GM19452 (cell line): Measurements from ENCODE around the gene PRKAG2.
"Not testable (repeated sequence)": the region's sequence is repeated elsewhere in the genome, so short reads cannot be mapped to it uniquely, and the experiment has no call there.

Experiments
- ATAC-seq: cut with Tn5 transposase; IDR thresholded peaks from one replicate; pipeline ENCODE4 v1.9.1; 2021; ENCODE audit not compliant: unreplicated experiment

Gene PRKAG2

GRCh38 chr7:151600331-151600730, 276.6 kb downstream of the PRKAG2 start:
- no peak for ATAC-seq

- ATAC-seq: no peak
Measured at GRCh38 chr7:151599401-151600227, 277.3 kb downstream of the PRKAG2 start.

- no peak for ATAC-seq
Measured at GRCh38 chr7:151597541-151598444, 279.1 kb downstream of the PRKAG2 start.

- no peak for ATAC-seq
Measured at GRCh38 chr7:151595702-151596350, 281.1 kb downstream of the PRKAG2 start.

GRCh38 chr7:151592868-151593486, 283.9 kb downstream of the PRKAG2 start:
- no peak for ATAC-seq

DNA sequence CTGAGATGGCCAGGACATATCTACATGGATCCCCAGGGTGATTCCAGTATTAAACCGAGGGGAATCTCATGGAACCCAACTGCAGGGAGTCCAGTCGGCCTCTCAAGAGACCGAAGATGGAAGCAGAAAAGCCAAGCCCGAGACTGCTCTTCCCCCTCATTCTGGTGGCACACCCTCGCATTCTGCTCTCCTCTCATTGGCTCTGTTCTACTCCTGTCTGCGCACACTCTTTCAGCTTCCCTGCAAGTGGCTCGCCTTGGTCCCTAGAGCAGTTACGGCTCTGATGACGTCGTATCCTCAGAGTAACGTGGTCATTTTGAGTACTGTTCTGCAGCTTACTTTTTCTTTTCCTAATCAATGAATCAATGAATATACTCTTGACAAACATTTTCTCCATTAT, 284.6 kb downstream of the PRKAG2 start:
- no peak for ATAC-seq

DNA sequence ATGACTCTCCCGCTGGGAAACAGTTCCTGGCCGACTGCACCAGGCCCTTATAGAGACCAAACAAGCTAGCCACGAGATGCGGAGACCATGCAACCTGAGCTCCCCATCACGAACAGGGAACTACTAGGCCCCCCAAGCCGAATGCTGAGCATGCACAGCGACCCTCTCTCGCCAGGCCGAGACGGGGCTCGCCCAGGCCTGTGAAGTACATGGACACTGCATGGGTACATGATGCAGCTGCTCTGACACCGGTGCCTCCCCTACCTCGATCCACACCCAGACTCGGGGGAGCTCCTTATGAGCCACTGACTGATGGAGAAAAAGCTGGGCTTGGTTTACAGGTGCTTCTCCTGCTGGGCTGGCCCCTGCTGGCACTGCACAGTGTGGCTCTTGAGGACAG, 285.0 kb downstream of the PRKAG2 start:
- ATAC-seq: no peak

GRCh38 chr7:151590850-151591771, 285.8 kb downstream of the PRKAG2 start:
- ATAC-seq: no peak

GRCh38 chr7:151590071-151590849, 286.7 kb downstream of the PRKAG2 start:
- no peak for ATAC-seq

DNA sequence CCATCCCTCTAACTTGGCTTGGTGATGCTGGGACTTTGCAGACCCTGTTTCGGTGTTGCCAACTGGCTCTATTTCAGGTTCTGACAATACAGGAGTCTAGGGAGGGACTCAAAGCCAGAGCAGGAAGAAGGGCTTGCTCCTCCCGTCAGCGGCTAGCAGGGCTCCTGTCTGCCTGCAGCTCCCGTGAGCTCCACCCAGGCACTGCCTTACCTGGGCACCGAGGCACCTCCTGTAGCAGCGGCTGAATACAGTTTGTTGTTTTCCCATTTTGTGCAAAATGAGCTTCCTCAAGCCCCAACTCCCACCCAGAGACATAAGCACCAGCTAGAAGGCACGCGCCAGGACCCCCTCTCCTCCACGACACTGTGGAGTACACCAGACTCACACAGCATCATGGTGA, 287.9 kb downstream of the PRKAG2 start:
- no peak for ATAC-seq

- ATAC-seq: no peak
Measured at GRCh38 chr7:151586531-151587260, 290.2 kb downstream of the PRKAG2 start.

- ATAC-seq: no peak
Measured at GRCh38 chr7:151585744-151586393, 291.0 kb downstream of the PRKAG2 start.

DNA sequence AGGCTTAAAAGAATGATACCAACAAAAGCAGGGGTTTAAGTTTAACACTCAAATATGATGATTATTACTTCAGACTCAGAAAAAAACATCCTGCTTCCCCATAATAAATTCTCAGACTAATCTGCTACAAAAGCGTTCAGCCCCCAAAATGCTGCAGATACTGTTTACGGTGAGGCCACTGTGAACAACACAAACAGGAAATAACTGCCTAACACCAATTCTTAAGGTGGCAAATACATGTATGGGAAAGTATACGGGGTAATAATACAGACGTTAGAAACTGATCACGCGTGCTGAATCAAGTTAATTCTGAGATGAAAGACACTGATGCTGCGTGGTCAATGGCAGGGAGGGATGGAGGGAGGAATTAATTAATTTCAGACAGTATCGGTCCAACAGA, 295.2 kb downstream of the PRKAG2 start:
- ATAC-seq: no peak

DNA sequence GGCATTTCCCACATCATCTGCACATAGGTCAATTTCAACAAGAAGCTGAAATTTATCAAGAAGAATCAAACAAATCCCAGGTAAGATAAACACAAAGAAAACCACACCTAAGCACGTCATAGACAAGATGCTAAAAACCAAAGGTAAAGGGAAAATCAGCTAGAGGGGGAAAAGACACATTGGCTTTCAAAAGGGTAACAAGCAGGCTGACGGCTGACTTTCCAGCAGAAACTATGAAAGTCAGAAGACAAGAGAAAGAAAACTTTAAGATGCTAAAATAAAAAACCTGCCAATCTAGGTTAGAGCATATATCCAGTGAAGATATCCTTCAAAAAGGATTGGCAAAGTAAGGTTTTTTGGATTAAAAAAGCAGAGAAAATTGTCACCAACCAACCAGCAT, 297.3 kb downstream of the PRKAG2 start:
- no peak for ATAC-seq

DNA sequence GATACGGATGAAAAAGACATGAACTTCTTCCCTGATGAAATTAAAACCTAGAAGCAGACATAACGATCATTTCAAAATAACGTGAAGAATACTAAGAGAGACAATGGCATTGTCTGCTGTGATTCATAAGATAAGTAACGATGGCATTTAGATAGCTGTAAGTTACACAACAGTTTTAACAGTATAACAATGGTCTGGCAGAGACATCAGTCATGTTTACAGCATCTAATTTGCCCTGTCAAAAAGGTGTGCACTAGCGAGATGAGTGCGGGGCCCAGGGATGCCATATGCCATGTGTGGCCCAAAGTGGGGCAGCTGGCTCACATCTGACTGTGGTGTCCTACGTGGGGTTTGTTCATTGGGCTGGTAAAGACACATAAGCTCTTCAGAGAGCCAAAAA, 301.5 kb downstream of the PRKAG2 start:
- ATAC-seq: no peak

GRCh38 chr7:151573046-151573445, 303.9 kb downstream of the PRKAG2 start:
- ATAC-seq: not testable (repeated sequence)

DNA sequence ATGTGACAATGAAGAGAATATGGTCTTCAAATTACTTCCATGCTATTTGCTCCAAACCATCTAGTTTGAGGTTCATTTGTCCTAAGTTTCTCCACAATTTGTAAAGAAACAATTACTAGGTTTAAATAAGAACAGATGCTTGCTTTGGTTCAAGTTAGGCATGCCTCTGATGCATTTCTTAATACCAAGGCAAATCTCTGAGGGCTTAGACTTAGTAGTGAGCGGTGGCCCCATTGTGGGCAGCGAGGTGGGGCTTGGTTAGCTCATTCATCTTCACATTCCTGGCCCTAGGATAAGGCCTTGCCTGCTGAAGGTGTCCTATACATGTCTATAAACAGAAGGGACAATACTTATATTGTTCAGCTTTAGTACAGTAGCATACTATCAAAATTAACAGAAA, 304.8 kb downstream of the PRKAG2 start:
- ATAC-seq: no peak

DNA sequence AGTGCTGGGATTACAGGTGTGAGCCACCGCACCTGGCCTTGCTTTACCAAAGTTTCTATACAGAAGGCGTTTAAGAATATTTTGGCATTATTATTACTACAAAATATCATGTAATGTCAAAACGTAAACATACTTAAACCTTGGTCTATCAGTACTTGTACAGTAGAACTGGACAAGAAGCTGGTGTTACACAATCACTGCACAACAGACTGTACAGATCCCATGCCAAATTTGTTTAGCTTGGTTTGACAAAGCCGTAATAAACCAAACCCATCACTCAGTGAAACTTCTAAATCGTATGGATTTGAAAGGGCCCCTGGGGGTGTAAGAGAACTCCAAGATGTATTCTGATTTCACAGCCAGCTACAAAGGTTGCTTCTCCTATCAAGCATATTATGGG, 305.4 kb downstream of the PRKAG2 start:
- no peak for ATAC-seq
